Measurements from ENCODE around the gene SPRYD3.

The SPRYD3 gene

GRCh38 chr12:53052419-53053217 lies 26.6 kb downstream of the SPRYD3 start (continued):
- no peak for TF ChIP-seq ZNF776 (tag by site-specific recombination; IDR thresholded peaks at IDR 0.05; ENCODE audit: borderline replicate concordance)
- TF ChIP-seq ZNF24 (tag by site-specific recombination; IDR thresholded peaks at IDR 0.05): no peak
- peak; percentile 87 for TF ChIP-seq KLF1 (tag by site-specific recombination; IDR thresholded peaks at IDR 0.05)
- no peak for TF ChIP-seq ZNF488 (tag by site-specific recombination; IDR thresholded peaks at IDR 0.05)
- TF ChIP-seq, protein P1, sequence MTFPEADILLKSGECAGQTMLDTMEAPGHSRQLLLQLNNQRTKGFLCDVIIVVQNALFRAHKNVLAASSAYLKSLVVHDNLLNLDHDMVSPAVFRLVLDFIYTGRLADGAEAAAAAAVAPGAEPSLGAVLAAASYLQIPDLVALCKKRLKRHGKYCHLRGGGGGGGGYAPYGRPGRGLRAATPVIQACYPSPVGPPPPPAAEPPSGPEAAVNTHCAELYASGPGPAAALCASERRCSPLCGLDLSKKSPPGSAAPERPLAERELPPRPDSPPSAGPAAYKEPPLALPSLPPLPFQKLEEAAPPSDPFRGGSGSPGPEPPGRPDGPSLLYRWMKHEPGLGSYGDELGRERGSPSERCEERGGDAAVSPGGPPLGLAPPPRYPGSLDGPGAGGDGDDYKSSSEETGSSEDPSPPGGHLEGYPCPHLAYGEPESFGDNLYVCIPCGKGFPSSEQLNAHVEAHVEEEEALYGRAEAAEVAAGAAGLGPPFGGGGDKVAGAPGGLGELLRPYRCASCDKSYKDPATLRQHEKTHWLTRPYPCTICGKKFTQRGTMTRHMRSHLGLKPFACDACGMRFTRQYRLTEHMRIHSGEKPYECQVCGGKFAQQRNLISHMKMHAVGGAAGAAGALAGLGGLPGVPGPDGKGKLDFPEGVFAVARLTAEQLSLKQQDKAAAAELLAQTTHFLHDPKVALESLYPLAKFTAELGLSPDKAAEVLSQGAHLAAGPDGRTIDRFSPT (tag by site-specific recombination; IDR thresholded peaks at IDR 0.05): no peak
- no peak for TF ChIP-seq MYNN (tag by site-specific recombination; IDR thresholded peaks at IDR 0.05; ENCODE audit: borderline replicate concordance)
- TF ChIP-seq ZNF626 (tag by site-specific recombination; IDR thresholded peaks at IDR 0.05): no peak
- TF ChIP-seq ZNF473 (tag by site-specific recombination; IDR thresholded peaks at IDR 0.05): no peak
- TF ChIP-seq GFI1B (tag by site-specific recombination; IDR thresholded peaks at IDR 0.05): no peak
- TF ChIP-seq ZNF792 (tag by site-specific recombination; IDR thresholded peaks at IDR 0.05): no peak
- TF ChIP-seq ZNF221 (tag by site-specific recombination; IDR thresholded peaks at IDR 0.05; ENCODE audit: borderline replicate concordance): no peak
- TF ChIP-seq ZSCAN23 (tag by site-specific recombination; IDR thresholded peaks at IDR 0.05): no peak
- no peak for TF ChIP-seq ZNF830 (tag by site-specific recombination; IDR thresholded peaks at IDR 0.05; ENCODE audit: low read depth)
- no peak for TF ChIP-seq MZF1 (tag by site-specific recombination; IDR thresholded peaks at IDR 0.05; ENCODE audit: borderline replicate concordance)
- no peak for TF ChIP-seq ZNF112 (tag by site-specific recombination; IDR thresholded peaks at IDR 0.05)
- TF ChIP-seq ZNF701 (tag by site-specific recombination; IDR thresholded peaks at IDR 0.05): no peak
- peak; percentile 63 for TF ChIP-seq ZNF600 (tag by site-specific recombination; IDR thresholded peaks at IDR 0.05)
- no peak for TF ChIP-seq TCF7L2 (IDR thresholded peaks at IDR 0.05; ENCODE audit: borderline replicate concordance, low read depth, low read length)
- TF ChIP-seq ZNF670 (tag by site-specific recombination; IDR thresholded peaks at IDR 0.05; ENCODE audit: low read depth): no peak
- 0 out of 2 replicates have a peak, but pooled peaks have one; percentile 19 for TF ChIP-seq REST (tag by site-specific recombination; IDR thresholded peaks at IDR 0.05)
- no peak for TF ChIP-seq HOXD13 (CRISPR knock-in tag; IDR thresholded peaks at IDR 0.05; ENCODE audit: borderline replicate concordance)
- TF ChIP-seq EGR2 (tag by site-specific recombination; IDR thresholded peaks at IDR 0.05; ENCODE audit: low read depth): peak; percentile 58; the same call in 1 of the 2 replicates
- TF ChIP-seq PATZ1 (tag by site-specific recombination; IDR thresholded peaks at IDR 0.05): peak; percentile 30; the same call in 1 of the 2 replicates
- TF ChIP-seq ZNF280C (tag by site-specific recombination; IDR thresholded peaks at IDR 0.05): no peak
- no peak for TF ChIP-seq ZNF548 (tag by site-specific recombination; IDR thresholded peaks at IDR 0.05)
- no peak for TF ChIP-seq ZNF514 (tag by site-specific recombination; IDR thresholded peaks at IDR 0.05)
- no peak for TF ChIP-seq ZFP3 (tag by site-specific recombination; IDR thresholded peaks at IDR 0.05; ENCODE audit: low read depth)
- TF ChIP-seq ZNF677 (tag by site-specific recombination; IDR thresholded peaks at IDR 0.05): no peak
- TF ChIP-seq ZNF239 (tag by site-specific recombination; IDR thresholded peaks at IDR 0.05): no peak
- no peak for TF ChIP-seq ZNF211 (tag by site-specific recombination; IDR thresholded peaks at IDR 0.05; ENCODE audit: low read depth)
